Muscle layer of colon (tissue), 2 donors: ENCODE measurements around the gene FDXR.
A peak's percentile ranks its signal among the peaks of the same experiment; 100 is the strongest.

ENCODE experiments used
- H3K27ac ChIP-seq: one replicate; pipeline ENCODE4 v1.7.0; 2013; ENCODE audit warnings: low read depth, mild to moderate bottlenecking, low read length, moderate library complexity
- H3K27me3 ChIP-seq, 2 donors: one replicate each; pipeline ENCODE4 v1.7.0; 2013; ENCODE audit warnings: low read length in 2 of 2, mild to moderate bottlenecking in 2 of 2; ENCODE audit not compliant: insufficient read depth in 2 of 2, control insufficient read depth in 1 of 2
- H3K36me3 ChIP-seq: one replicate; pipeline ENCODE4 v1.7.0; 2013; ENCODE audit warnings: mild to moderate bottlenecking, low read length; ENCODE audit not compliant: insufficient read depth
- H3K4me1 ChIP-seq: one replicate; pipeline ENCODE4 v1.7.0; 2013; ENCODE audit warnings: mild to moderate bottlenecking, low read length; ENCODE audit not compliant: insufficient read depth
- H3K4me3 ChIP-seq, 2 donors: one replicate each; pipeline ENCODE4 v1.7.0; 2013; ENCODE audit warnings: low read length in 2 of 2, low read depth in 1 of 2, mild to moderate bottlenecking in 1 of 2, moderate library complexity in 1 of 2
- H3K9ac ChIP-seq: one replicate; pipeline ENCODE4 v1.7.0; 2013; ENCODE audit warnings: low read length
- H3K9me3 ChIP-seq: one replicate; pipeline ENCODE4 v1.7.0; 2013; ENCODE audit warnings: mild to moderate bottlenecking, low read length
- donor health status: abdominal sarcoma.
- donor health status: Adenocarcinoma of cecum.

Gene FDXR

DNA sequence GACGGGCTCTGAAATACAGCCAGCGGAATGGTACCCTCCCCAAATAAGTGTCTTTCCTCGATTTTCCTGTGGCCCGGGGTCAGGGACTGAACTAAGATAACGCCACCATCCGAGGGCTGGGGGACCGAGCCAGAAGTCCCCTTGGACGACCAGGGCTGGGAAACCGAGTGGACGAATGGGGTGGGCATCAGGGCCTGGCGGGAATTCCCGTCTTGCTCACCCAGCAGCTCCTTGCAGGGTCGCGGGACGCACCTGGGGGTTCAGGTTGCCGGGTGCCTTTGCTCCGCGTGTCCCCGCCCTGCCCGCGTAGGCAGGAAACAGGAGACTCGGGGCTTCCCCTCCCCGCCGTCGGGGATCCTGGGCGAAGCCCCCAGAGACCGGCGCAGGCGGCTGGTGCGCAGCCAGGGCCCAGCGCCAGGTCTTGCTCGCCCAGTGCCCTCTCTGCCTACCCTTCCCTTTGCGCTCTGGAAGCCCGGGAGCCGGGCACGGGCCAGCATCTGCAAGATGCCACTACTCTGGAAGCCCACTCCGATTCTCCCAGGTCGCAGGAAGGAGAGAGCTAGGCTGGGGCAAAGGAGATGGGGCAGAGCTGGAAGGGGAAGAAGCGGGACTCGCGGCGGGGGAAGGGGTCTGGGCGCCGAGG is 12.4 kb downstream of the FDXR start:
- Histone ChIP-seq H3K4me1 (peaks cover 8% of the 10 kb centered on the region), H3K27me3 (peaks cover 21 to 61% of the 10 kb centered on the region in 2 donors)

DNA sequence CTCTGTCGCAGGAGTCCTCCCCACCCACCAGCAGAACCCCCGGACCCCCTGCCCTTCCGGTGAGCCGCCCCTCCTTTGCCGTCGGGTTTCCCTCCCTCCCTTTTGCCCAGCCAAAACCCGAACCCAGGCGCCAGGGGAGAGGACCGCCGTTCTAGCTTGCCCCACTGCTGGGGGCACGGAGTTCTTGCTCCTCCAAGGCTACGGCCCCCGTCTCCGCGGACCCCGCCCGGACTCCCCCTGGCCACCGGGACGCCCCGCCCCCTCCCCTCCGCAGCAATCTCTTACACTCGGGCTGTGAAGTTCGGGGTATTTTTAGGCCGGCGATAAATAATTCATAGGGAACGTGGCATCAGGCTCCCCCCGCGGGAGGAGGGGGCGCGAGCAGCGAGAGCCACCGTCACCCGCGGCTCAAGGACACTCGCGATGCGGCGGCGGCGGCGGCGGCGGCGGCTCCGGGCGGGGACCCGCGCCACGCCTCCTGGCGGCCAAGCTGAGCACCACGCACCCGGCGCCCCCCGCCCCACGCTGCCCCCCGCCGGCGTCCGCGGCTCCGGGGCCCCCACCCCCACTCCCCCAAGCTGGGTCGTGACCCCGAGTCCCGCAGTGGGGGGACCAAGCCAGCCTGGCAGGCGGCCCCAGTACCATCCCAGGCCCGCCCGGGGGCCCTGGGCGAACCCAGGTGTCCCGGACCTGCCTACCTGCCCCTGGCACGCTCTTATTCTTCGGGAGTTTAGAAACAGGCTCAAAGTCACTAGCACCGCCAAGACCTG is 13.2 kb downstream of the FDXR start, which contains the start of gene GRIN2C:
GRIN2C (minus strand) TSS at position 427 of the 770 bp plus-strand sequence. CDS start 4,793 bp downstream, outside the sequence.
- Histone ChIP-seq H3K36me3 (no peaks in the 10 kb centered on the region), H3K9me3 (no peaks in the 10 kb centered on the region), H3K27ac (no peak within 1 kb of the TSS), H3K4me3 (peak within 1 kb of the TSS in 1 of 2 donors; percentile 21), H3K4me1 (peaks cover 8% of the 10 kb centered on the region), H3K27me3 (peaks cover 22 to 68% of the 10 kb centered on the region in 2 donors), H3K9ac (no peak within 1 kb of the TSS)

More for the DNA sequence above, 12.4 kb downstream of the FDXR start:
- Histone ChIP-seq H3K9ac (no peak overlapping the region), H3K27ac (no peak overlapping the region), H3K36me3 (no peaks in the 10 kb centered on the region), H3K4me3 (peak overlapping the region in 1 of 2 donors; percentile 21), H3K9me3 (no peaks in the 10 kb centered on the region)

DNA sequence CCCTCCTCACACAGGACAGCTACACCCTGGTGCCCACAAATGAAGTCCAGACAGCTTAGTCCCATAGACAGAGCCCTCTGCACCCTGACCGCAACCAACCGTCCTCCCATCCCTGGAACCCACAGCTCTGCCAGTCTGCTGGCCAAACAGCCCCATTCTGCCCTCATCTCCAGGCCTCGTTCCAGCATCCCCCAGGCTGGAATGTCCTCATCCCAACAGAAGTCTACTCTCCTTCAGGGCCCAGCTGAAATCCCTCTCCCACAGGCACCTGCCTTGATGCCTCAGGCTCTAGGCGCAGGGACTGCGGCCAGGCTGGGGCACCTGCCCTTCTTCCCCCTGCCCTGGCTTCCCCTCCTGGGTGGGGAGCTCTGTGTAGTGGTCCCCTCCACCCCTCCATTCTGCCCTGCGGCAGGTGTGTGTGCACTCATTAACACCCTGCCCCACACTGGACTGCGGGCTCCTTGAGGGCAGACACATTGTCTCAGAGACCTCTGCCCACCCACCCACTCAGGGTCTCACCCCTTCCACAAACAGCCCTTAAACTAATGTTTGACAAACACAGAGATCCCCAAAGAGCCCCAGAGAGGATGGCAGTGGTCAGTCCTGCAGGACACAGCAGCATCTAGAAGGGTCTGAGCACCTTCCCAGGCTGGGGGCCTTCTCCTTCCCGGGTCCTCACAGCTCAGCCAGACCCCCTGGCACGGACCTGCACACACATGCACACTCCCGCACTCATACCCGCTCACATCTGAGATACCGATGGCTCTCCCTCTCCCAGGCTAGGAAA is 13.9 kb downstream of the FDXR start:
- H3K4me3 ChIP-seq = no peak overlapping the region
- peaks cover 8% of the 10 kb centered on the region for H3K4me1 ChIP-seq
- H3K9me3 ChIP-seq = no peaks in the 10 kb centered on the region
- no peaks in the 10 kb centered on the region for H3K36me3 ChIP-seq
- H3K27me3 ChIP-seq = peaks cover 29 to 75% of the 10 kb centered on the region in 2 donors
- H3K27ac ChIP-seq = no peak overlapping the region
- H3K9ac ChIP-seq = no peak overlapping the region

DNA sequence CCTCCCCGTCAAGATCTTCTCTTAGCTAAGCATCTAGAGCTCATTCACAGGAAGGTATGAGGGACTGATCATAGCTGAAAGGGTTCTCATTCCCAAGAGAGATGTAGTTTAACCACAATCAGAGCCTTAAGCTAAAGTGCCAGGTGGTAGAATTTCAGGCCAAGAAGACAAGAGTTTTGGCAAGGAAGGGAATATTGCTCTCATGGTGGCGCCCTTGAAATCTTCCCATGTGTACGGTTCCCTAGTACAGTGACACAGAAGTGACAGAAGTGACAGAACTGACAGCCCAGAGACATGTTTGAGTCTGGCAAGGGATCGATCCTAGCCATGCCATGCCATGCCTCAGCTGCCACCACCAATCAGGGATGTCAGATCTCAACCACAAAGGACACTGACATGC is 15.6 kb downstream of the FDXR start:
- Histone ChIP-seq H3K27ac (no peak overlapping the region), H3K4me3 (no peak overlapping the region), H3K9me3 (no peaks in the 10 kb centered on the region), H3K9ac (no peak overlapping the region), H3K4me1 (peaks cover 6% of the 10 kb centered on the region), H3K27me3 (peaks cover 41 to 82% of the 10 kb centered on the region in 2 donors), H3K36me3 (no peaks in the 10 kb centered on the region)

DNA sequence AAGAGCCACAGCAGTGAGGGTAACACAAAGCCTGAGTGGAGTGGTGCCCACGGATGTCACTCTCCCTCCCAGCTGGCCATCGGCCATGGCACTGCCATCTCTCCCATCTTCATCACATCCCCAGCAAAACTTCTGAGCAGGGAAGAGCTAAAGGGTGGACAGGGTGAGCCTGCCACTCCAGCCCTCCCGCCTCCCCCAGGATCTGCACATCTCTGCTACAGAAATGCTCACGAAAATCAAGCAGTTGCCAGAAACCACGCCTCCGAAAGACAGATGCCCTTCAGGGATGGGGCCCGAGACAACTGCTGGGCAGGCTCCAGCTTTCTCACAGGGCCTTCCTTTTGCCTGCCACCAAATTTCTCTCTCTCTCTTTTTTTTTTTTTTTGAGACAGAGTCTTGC is 16.7 kb downstream of the FDXR start:
- H3K9me3 ChIP-seq = no peaks in the 10 kb centered on the region
- H3K27me3 ChIP-seq = peaks cover 41 to 85% of the 10 kb centered on the region in 2 donors
- H3K27ac ChIP-seq = no peak overlapping the region
- H3K4me3 ChIP-seq = no peak overlapping the region
- no peak overlapping the region for H3K9ac ChIP-seq
- no peaks in the 10 kb centered on the region for H3K36me3 ChIP-seq
- no peaks in the 10 kb centered on the region for H3K4me1 ChIP-seq

DNA sequence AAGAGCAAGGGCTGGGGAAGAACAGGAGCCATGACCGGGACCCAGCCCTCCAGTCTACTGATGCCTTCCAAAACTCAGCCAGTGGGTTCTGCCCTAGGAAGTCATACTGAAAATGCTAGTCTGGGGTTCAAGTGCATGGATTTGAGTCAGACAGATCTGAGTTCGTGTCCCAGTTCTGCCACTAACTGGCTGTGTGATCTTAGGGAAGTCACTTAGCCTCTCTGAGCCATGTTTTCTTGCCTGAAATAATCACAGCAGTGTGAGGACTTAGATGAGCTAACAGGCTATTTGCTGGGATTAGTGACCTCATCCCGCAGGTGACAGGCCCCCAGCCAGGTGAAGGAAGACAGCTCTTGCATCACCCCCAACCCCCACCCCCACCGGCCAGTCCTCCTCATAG is 17.5 kb downstream of the FDXR start:
- no peaks in the 10 kb centered on the region for H3K9me3 ChIP-seq
- H3K36me3 ChIP-seq = no peaks in the 10 kb centered on the region
- H3K4me1 ChIP-seq = no peaks in the 10 kb centered on the region
- H3K27me3 ChIP-seq = peaks cover 42 to 85% of the 10 kb centered on the region in 2 donors
- H3K4me3 ChIP-seq = no peak overlapping the region
- H3K27ac ChIP-seq = no peak overlapping the region
- no peak overlapping the region for H3K9ac ChIP-seq

DNA sequence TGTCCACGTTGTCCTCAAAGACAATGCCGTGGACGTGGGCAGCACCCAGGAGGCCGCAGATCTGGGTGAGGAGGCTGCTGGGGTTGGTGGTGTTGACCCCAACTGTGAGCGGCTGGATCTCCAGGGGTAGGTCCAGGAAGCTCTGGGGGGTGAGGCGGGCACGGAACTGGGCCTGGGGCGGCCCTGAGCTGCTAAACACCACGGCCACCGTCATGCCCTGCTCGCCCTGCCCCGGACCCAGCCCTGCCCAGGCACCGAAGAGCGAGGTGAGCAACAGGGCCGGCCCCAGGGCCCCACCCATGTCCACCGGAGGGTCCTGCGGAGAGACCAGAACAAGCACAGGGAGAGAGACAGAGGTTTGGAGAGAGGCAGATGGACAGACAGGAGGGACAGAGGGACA is 18.0 kb downstream of the FDXR start:
- Histone ChIP-seq H3K9me3 (no peaks in the 10 kb centered on the region), H3K27me3 (peaks cover 42 to 84% of the 10 kb centered on the region in 2 donors), H3K36me3 (no peaks in the 10 kb centered on the region), H3K4me3 (no peak overlapping the region), H3K27ac (no peak overlapping the region), H3K4me1 (no peaks in the 10 kb centered on the region), H3K9ac (no peak overlapping the region)

DNA sequence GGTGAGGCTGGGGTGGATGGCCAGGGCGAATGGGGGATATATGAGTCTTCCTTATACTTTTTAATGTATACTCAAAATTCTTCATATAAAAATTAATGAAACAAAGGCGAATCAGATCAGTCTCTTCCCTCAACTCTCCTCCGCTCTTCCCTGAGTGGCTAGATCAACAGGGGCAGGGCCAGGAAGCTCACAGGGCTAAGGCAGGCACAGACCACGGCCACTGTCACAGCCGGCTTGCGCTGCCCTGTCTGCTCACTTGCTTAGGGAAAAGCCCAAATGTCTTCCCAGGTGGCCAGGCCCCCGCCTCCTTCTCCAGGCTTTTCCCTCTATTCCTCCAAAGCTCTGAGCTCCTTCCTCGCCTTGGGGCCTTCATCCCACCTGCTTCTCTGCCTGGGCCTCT is 19.1 kb downstream of the FDXR start:
- Histone ChIP-seq H3K27ac (no peak overlapping the region), H3K9me3 (no peaks in the 10 kb centered on the region), H3K27me3 (peaks cover 35 to 73% of the 10 kb centered on the region in 2 donors), H3K9ac (no peak overlapping the region), H3K4me1 (no peaks in the 10 kb centered on the region), H3K4me3 (no peak overlapping the region), H3K36me3 (no peaks in the 10 kb centered on the region)

DNA sequence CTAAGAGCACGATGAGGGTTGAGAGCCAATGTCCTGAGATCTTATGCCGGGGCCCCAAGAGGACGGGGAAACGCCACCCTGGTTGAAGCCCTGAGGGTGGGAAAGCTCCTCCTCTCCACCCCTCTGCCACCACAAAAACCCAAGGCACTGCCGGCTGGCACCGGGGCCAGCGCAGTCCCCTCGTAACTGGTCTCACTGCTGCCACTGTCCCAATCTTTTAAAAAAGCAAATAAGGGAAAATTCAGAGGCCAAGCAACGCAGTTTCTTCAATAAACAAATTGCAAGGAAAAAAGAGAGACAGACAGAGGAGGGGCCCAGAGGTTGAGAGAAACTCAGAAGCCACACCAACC is 19.8 kb downstream of the FDXR start:
- Histone ChIP-seq H3K27ac (no peak overlapping the region), H3K9ac (no peak overlapping the region), H3K36me3 (no peaks in the 10 kb centered on the region), H3K27me3 (peaks cover 33 to 70% of the 10 kb centered on the region in 2 donors), H3K4me1 (no peaks in the 10 kb centered on the region), H3K9me3 (no peaks in the 10 kb centered on the region), H3K4me3 (no peak overlapping the region)

DNA sequence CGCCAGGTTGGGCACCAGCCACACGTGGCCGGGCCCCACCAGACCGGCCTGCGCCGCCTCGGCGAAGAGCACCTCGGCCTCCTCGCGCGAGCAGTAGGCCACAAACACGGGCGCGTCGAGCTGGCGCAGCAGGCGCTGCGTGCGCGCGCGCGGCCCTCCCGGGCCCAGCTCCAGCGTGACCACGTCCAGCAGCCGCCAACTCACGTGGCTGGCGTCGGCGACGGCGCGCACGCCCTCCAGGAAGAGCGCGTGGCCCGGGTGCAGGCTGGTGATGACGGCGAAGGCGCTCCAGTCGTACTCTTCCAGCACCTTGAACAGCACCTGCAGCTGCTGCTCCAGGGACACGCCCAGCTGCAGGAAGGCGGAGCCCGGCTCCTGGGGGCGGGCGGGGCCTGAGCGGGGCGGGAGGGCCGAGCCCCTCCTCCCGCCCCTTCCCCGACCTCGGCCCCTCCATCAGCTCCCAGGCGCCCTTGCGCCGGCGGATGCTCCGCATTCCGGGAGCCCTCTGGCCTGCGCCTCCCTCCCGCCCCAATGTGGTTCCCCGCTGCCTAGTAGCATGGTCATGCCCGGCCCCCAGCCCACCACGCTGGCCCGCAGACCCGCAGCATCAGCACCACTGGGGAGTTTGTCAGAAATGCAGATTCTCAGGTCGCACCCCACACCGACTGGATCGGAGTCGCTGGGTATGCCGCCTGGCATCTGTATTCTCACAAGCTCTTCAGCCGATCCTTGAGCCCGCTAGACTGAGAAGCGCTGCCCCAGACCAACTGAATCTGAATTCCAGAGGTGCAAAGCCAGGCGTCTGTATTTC is 20.4 kb downstream of the FDXR start:
- peaks cover 33 to 68% of the 10 kb centered on the region in 2 donors for H3K27me3 ChIP-seq
- H3K9ac ChIP-seq = no peak overlapping the region
- no peak overlapping the region for H3K27ac ChIP-seq
- H3K4me1 ChIP-seq = no peaks in the 10 kb centered on the region
- H3K9me3 ChIP-seq = no peaks in the 10 kb centered on the region
- no peaks in the 10 kb centered on the region for H3K36me3 ChIP-seq
- H3K4me3 ChIP-seq = no peak overlapping the region
